Daoy (cell line): ENCODE measurements around the gene DUSP1. TPM values are rescaled to one million over a fixed set of nuclear protein-coding genes. Genes with fewer than 3 reads are reported as not detected.

ENCODE experiments used
- DNase-seq: peaks from one replicate; pipeline ENCODE4 v3.0.0-alpha.2; 2015; ENCODE audit warnings: low read depth
- total RNA-seq: library from RNA; depleted of rRNA; stranded (reverse); fragments of >200 nt; shearing (Covaris generic); gene quantifications from 2 replicates; pipeline ENCODE4 v1.2.3, GENCODE V29; 2014

Gene DUSP1
- total RNA-seq, 1 experiment from 2014 or later, result 67.7 TPM

GRCh38 chr5:172782169-172783039, 11.4 kb upstream of the DUSP1 start:
- DNase-seq, result no peak

DNA sequence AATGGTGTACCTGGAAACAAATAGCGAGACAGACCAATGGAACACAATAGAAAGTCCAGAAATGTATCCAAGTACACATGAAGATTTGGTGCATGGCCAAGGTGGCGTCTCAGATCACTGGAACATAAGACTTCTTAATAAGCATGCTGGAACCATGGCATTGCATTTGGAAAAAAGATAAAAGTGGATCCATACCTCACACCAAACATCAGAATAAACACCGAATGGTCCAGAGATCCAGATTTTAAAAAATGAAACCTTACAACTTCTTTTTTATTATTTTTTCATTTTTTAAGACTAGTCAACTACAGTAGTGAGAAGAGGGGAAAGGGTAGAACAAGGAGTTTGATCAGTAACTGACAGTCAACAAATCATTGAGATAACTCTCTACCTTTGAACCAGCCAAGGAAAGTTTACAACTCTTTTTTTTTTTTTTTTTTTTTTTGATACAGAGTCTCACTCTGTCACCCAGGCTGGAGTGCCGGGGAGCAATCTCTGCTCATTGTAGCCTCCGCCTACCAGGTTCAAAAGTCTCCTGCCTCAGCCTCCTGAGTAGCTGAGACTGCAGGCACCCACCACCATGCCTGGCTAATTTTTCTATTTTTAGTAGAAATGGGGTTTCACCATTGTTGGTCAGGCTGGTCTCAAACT, 8.8 kb upstream of the DUSP1 start:
- no peak for DNase-seq

DNA sequence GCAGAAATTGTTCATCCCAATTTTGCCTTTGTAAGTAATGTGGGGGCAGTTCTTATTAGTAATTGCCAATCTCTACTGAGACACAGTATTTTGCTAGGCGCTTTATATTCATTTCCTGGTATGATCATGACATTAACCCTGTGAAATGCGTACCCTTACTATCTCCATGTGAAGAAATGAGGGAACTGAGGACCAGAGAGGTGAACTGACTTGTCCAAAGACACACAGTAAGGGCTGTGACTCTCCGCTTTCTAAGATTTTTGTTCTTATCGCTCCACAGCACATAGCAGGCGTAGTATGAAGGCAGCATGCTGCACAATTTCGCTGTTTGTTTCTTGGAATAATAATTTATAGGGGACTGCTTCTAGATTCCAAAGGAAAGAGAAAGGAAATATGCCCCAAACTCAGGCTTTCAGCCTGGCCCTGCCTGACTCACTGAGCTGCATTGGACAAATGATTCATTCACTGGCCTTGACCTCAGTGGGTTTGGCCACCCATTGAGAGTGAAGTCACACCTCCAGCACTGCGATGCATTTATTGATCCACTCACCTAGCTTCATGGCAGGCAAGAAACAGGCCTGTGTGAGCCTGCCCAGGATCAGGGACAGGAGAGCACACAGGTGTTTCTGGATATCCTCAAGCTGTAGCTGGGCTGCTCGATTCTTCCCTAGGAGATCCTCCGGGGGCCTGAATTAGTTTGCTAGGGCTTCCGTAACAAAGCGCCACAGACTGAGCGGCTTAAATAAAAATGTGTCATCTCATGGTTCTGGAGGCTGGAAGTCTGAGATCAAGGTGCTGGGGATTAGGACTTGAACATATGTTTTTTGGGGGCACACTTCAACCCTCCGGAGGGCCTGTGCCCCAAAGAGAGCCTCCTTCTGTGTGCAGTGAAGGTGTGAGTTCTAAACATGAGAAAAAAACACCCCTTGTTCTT, 7.2 kb upstream of the DUSP1 start:
- DNase-seq, result peak; percentile 90

DNA sequence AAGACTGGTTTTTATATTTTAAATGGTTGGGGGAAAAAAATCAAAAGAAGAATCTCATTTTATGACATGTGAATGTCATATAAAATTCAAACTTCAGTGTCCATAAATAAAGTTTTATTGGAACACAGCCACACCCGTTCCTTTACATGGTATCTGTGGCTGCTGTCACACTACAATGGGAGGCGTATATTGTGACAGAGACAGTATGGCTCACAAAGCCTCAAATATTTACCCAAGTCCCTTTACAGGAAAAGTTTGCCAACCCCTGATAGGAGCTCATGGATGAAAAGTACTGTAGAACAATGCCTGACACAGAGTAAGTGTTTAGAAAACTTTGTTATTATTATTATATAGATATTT, 5.2 kb upstream of the DUSP1 start:
- no peak for DNase-seq

DNA sequence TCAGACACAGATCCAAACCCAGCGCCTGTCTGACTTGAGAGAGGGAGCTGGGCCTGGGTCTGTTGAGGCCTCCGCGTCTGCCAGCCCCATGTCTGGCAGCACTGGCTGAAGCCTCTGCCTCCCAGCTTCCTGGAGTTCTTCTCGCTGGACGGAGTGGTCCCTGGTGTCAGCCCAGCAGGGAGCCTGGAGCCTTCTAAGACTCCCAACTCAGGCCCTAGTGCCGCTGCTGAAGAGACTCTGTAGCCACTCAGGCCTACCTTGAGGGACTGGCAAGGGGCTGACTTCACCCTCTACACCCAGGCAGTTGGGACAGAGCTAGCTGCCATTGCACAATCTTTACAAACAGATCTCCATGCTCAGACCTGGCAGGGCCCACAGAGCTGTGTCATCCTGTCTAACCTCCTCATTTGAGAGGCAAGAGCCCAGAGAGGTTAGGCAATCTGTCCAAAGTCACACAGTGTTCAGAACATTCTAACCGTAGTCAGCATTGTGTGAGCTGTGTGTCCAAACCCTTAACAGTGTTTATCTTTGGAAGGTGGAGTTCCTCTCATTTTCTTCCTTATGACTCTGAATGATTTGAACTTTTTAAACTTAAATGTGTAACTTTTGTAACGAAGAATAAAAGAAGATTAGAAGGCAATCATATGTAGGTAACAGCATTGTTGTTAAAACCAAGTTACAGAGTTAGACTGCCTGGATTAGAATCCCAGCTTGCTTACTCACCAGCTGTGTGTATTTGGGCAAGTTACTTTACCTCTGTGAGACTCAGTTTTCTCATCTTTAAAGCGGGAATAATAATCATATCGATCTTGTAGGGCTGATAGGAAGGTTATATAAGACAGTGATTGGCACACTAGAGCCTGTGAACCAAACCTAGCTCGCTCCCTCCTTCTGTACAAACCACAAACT, 4.6 kb upstream of the DUSP1 start:
- no peak for DNase-seq

DNA sequence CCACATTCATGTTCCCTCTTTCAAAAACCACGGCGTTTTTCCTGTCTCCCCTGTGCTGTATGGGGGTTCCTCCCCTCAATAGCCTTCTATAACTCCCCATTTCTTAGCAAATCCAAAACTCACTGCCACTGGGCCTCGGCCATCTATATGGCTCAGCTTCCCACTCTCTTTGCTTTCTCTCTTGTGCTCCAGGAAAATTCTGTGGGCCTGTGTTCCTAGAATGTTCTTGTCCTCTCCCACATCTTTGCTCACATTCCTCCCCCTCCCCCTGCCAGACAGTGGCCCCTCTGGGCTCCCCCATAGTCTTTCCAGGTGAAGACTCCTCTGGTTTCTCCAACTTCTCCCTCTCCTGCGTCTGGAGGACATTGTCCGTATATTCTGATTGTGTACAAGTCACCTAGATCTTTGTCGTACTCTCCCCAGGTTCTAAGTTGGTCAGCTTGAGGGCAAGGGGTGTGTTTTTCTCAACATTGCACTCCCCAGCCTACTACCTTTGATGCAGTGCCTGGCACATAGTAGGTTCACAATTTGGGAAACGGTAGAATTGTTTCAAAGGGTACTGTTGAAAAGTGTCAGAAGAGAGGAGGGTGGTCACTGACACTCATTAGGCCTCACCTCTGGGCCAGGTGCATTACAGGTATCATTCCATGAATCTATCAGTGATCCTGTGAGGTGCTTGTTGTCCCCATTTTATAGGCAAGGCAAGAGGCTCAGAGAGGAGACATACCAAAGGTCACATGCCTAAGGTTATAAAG, 3.7 kb upstream of the DUSP1 start:
- DNase-seq, result no peak

DNA sequence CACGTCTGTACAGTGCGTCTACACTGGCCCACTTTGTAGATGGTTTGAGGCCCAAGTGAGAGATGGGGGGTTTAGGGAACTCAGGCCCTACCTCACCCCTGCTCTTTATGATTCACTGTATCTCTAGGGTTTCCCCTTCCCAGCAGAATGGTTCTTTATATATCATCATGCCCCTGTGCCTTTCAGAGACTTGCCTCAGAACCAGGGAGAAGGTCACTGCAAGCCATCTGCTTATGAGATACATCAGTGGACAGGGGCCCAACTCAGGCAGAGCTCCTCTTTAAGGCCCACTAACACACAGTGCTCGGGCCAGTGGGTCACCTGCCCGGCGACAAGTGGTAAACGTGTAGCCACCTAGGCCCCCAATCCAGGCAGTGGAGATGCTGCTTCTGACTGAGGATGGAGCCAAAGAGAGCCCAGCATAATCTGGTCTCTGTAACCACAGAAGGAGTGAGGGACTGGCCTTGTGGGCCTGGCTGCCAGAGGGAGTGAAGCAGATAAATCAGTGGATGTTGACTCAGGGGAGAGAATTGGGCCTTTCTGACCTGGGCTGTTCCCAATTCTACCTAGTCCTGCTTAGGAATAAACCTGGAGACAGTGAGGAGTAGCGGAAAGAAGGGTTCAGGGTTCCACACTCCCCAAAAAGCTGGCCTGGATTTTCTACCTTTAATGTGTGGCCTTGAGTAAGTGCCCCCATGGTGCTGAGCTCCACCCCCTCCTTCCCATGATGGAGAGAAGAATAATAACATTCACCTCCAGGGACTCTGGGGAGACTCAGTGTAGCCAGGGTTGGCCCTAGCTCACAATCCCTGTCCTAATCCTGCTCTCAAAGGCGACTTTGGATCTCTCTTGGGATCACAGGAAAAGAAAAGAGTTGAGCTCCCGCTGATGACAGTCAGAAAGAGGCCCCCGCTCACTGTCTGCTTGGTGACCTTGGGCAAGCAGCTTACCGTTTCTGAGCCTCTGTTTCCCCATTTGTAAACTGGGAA, 2.8 kb upstream of the DUSP1 start:
- no peak for DNase-seq

DNA sequence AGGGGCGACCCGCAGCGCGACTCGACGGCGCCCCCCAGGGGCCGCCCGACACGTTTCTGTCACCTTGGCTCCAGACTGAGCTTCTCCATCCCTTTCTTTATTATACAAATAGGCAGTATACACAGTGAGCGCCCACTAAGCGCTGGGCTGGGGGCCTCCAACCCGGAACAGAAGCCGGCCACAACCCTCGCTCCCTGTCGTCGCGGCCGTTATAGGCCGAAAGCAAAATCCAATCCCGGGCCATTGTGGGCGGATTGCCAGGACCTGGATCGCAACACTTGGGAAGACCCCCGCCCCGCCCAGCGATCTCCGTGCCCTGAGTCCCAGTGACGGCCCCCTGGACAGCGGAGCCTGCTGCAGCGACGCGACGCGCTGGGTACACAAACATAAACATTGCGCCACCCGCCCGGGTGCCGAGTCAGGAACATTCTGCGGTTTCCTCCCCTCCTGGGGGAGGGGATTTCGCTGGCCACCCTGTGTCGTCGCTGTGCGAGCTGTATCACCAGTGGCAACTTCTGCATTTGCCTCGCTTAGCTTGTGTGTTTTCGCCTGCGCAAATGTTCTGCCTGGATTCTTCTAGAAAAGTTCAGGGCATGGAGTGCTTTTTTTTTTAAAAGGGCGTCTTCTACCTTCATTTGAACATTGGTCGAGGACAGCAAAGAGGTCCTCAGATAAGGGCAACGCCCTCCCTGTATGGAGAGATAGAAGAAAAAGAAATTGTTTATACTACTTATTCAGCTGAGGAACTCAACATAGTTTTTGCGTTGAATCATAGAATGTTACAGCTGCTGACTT, 1.3 kb upstream of the DUSP1 start:
- DNase-seq, result peak; percentile 92

GRCh38 chr5:172771439-172772111, 580 bp upstream of the DUSP1 start:
- peak; percentile 69 for DNase-seq

DNA sequence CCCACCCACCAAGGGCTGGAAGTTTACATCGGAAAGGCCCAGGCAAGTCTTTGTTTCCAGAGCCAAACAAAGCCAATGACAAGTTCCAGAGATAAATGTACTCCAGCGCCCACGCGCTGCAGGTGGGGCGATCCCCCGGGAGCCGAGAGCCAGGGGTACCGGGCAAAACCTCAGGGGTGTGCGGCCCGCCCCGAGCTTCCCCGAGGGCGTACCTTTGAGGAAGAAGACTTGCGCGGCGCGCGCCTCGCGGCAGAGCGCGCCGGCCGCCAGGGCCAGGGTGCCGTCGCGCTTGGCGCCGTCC, 671 bp downstream of the DUSP1 start:
- DNase-seq, result no peak

DNA sequence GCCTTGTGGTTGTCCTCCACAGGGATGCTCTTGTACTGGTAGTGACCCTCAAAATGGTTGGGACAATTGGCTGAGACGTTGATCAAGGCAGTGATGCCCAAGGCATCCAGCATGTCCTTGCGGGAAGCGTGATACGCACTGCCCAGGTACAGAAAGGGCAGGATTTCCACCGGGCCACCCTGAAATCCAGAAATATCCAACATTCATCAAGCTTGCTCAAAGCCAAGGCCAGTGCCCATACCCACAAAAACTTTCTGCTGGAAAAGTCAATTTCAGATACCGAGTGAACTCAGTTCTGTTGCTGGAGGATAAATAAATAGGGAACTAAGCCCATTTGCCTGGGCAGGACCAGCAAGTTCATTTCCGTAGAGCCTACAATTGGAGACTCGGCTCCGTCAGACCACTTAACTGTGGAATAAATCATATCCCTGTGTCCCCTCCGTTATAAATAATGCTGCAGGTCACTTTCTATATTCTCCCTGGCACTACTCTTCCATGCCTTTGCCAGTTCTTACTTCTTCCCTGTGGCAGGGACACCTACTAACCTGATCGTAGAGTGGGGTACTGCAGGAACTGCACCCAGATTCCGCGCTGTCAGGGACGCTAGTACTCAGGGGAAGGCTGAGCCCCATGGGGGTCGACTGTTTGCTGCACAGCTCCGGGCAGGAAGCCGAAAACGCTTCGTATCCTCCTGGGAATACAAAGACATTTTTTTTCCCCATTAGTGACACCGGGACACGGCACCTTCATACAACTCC, 1.2 kb downstream of the DUSP1 start:
- DNase-seq, result no peak

- no peak for DNase-seq
These were observed 1.7 kb downstream of the DUSP1 start for GRCh38 chr5:172769342-172769615.

DNA sequence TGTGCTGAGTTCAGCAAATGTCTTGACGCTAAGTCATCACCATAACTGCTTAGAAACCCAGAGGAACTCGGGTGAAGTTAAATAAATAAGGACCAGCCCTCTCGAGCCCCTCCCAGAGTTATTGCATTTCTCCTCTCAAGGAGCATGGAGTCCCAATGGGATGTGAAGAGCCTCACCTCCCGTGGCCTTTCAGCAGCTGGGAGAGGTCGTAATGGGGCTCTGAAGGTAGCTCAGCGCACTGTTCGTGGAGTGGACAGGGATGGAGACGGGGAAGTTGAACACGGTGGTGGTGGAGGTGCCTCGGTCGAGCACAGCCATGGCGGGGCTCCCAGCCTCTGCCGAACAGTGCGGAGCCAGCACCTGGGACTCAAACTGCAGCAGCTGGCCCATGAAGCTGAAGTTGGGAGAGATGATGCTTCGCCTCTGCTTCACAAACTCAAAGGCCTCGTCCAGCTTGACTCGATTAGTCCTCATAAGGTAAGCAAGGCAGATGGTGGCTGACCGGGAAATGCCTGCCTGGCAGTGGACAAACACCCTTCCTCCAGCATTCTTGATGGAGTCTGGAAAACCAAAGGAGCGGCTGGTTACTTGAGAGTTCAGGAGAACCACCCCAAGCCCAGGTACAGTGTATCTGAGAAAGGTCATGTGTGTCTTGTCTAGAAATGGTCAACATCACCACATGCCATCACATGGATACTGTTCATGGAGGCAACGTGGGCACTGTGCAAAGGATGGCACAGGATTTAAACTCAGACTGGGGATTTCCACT, 2.2 kb downstream of the DUSP1 start:
- peak; percentile 64 for DNase-seq

DNA sequence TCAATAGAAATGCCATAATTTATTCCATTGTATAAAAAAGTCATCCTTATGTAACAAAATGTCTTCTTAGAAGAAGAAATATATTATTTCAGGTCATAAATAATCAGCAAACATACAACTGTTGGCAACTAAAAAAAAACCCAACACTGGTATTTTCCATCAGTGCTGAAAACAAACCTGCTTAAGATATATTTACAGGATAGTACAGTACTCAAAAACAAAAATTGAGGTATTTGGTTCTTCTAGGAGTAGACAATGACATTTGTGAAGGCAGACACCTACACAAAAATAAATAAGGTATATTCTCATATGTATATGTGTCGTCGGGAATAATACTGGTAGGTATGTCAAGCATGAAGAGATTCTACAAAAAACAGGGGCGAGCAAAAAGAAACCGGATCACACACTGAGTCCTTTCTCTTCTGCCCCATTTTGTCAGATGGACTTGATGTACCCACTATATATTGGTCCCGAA, 2.9 kb downstream of the DUSP1 start:
- no peak for DNase-seq

GRCh38 chr5:172766287-172767108, 4.5 kb downstream of the DUSP1 start:
- DNase-seq, result peak; percentile 74
